NB4 (cell line): ENCODE measurements around the gene ATP12A.

Source experiments
- CTCF ChIP-seq: IDR thresholded peaks from one replicate; pipeline ENCODE4 v1.5.1; 2012; ENCODE audit warnings: low read depth, low read length
- POLR2A ChIP-seq: IDR thresholded peaks from 2 replicates; pipeline ENCODE4 v1.6.1; 2011; ENCODE audit warnings: mild to moderate bottlenecking; ENCODE audit not compliant: insufficient read length; ENCODE audit errors: extremely low read depth

GRCh38 chr13:24663586-24663985, 16.6 kb upstream of the ATP12A start:
- TF ChIP-seq CTCF, result no peak
- no peak for TF ChIP-seq POLR2A
